Measurements from ENCODE around the gene CLEC3A. TPM values are rescaled to one million over a fixed set of nuclear protein-coding genes. Genes with fewer than 3 reads are reported as not detected.

CLEC3A gene, protein sequence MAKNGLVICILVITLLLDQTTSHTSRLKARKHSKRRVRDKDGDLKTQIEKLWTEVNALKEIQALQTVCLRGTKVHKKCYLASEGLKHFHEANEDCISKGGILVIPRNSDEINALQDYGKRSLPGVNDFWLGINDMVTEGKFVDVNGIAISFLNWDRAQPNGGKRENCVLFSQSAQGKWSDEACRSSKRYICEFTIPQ
- total RNA-seq (not detected in 2 replicates), polyA plus RNA-seq (not detected in 2 replicates), polyA minus RNA-seq (ENCODE audit: low replicate concordance) (not detected in 2 replicates)
- polyA plus RNA-seq (2012) = not detected in 2 replicates

DNA sequence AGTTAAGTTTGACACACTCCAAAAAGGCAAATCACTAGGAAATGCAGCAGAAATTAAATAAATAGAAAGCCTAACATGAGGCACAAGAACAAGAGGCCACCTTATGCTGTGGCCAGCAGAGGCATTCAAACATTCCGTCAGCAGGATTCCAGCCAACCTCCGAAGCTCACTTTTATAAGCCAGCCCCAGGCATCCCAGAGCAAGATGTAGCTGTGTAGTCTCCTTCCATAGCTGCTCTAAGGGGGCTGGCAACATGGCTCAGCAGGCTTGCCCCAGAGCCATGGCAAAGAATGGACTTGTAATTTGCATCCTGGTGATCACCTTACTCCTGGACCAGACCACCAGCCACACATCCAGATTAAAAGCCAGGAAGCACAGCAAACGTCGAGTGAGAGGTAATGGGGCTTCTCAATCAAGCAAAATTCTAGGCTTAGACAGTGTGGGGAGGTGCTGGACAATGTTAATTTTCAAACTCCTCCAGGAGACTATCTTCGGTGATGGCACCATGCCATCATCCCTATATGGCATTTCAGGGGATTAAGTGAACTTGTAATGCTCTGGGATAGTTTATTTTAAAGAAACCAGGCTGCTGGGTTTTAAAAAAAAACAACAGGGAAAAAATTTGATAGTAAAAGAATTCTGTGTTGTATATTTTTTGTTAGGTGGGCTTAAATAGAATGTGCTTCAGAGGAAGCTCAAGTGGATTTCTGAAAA, at the start of gene CLEC3A:
Gene CLEC3A, plus strand, starts transcription at position 202 of the 714 bp plus-strand sequence. Its CDS starts 79 bp downstream, at position 281.
- Histone ChIP-seq H3K4me2 (ENCODE audit: extremely low read depth, insufficient read depth, low read length) (no peak within 1 kb of the TSS), H3K27me3 (ENCODE audit: control insufficient read depth, insufficient read depth, low read length) (no peaks in the 10 kb centered on the region), H3K9ac (ENCODE audit: insufficient read depth, low read length) (no peak within 1 kb of the TSS), H3K79me2 (ENCODE audit: control insufficient read depth, insufficient read depth, low read length) (no peaks in the 10 kb centered on the region), H3K4me3 (replicated peaks in 1 of 4; ENCODE audit: control extremely low read depth in 1 of 4, insufficient read depth in 1 of 4, low read depth in 3 of 4, low read length in 4 of 4) (no peak within 1 kb of the TSS), H3K9me3 (ENCODE audit: control insufficient read depth, insufficient read depth, low read depth, low read length) (no peaks in the 10 kb centered on the region), H3K36me3 (ENCODE audit: control insufficient read depth, insufficient read depth, low read length) (no peaks in the 10 kb centered on the region), H3K27ac (ENCODE audit: insufficient read depth, low read length) (no peak within 1 kb of the TSS), H4K20me1 (ENCODE audit: control insufficient read depth, extremely low read depth, insufficient read depth, low read length) (no peaks in the 10 kb centered on the region), H2AFZ (ENCODE audit: low read length) (no peak within 1 kb of the TSS), H3K4me1 (ENCODE audit: control insufficient read depth, extremely low read depth, insufficient read depth, low read length) (no peaks in the 10 kb centered on the region)
- DNase-seq (ENCODE audit: low read depth in 2 of 2) = peak in 1 of 2 donors; percentile 5
- TF ChIP-seq, protein P1, sequence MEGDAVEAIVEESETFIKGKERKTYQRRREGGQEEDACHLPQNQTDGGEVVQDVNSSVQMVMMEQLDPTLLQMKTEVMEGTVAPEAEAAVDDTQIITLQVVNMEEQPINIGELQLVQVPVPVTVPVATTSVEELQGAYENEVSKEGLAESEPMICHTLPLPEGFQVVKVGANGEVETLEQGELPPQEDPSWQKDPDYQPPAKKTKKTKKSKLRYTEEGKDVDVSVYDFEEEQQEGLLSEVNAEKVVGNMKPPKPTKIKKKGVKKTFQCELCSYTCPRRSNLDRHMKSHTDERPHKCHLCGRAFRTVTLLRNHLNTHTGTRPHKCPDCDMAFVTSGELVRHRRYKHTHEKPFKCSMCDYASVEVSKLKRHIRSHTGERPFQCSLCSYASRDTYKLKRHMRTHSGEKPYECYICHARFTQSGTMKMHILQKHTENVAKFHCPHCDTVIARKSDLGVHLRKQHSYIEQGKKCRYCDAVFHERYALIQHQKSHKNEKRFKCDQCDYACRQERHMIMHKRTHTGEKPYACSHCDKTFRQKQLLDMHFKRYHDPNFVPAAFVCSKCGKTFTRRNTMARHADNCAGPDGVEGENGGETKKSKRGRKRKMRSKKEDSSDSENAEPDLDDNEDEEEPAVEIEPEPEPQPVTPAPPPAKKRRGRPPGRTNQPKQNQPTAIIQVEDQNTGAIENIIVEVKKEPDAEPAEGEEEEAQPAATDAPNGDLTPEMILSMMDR (conservative IDR thresholded peaks at IDR 0.05 in 1 of 2, IDR thresholded peaks at IDR 0.05 in 1 of 2; ENCODE audit: low read depth in 1 of 2, low read length in 2 of 2) = no peak

DNA sequence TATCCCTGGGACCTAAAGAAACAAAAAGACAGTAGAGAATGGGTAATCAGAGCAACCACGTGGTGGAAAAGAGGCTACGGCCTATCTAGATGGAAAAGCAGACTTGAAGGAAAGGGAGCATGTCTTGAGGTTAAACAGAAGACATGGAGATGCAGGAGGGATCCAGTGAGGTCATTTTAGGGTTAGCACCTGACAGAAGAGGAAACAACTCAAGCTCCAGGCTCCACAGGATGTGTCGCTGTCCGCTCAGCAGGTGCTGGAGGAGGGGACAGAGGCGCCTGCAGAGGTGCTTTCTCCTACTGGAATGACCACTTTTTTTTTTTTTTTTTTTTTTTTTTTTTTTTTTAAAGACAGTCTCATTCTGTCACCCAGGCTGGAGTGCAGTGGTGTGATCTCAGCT, 47.5 kb upstream of the CLEC3A start:
- Histone ChIP-seq H2AFZ (ENCODE audit: low read length) (no peak overlapping the region), H3K79me2 (ENCODE audit: control insufficient read depth, insufficient read depth, low read length) (no peaks in the 10 kb centered on the region), H3K27me3 (ENCODE audit: control insufficient read depth, insufficient read depth, low read length) (no peaks in the 10 kb centered on the region), H3K27ac (ENCODE audit: insufficient read depth, low read length) (no peak overlapping the region), H3K4me3 (replicated peaks in 1 of 4; ENCODE audit: control extremely low read depth in 1 of 4, insufficient read depth in 1 of 4, low read depth in 3 of 4, low read length in 4 of 4) (no peak overlapping the region), H4K20me1 (ENCODE audit: control insufficient read depth, extremely low read depth, insufficient read depth, low read length) (no peaks in the 10 kb centered on the region), H3K4me1 (ENCODE audit: control insufficient read depth, extremely low read depth, insufficient read depth, low read length) (no peaks in the 10 kb centered on the region), H3K9ac (ENCODE audit: insufficient read depth, low read length) (no peak overlapping the region), H3K9me3 (ENCODE audit: control insufficient read depth, insufficient read depth, low read depth, low read length) (no peaks in the 10 kb centered on the region), H3K36me3 (ENCODE audit: control insufficient read depth, insufficient read depth, low read length) (no peaks in the 10 kb centered on the region), H3K4me2 (ENCODE audit: extremely low read depth, insufficient read depth, low read length) (no peak overlapping the region)
- TF ChIP-seq, protein P1 (conservative IDR thresholded peaks at IDR 0.05 in 1 of 2, IDR thresholded peaks at IDR 0.05 in 1 of 2; ENCODE audit: low read depth in 1 of 2, low read length in 2 of 2) = no peak
- DNase-seq (ENCODE audit: low read depth in 2 of 2) = peak in 1 of 2 donors; percentile 6

DNA sequence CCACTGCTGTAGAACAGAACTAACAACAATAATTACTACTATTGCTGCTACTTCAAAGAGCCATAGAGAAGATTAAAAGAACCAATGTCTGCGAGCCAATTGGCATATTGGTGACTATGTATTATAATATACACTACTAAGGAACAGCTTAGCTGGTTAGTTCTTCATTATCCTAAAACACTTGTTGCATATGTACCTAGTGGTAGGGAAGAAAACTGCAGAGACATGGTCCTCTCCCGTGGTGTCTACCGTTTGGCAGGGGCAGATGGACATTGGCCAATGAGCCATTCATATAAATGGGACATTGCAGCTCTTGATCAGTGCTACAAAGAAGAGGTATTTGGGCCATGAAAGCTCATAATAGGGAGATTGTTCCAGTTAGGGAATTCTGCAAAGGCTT, 46.4 kb upstream of the CLEC3A start:
- Histone ChIP-seq H3K27me3 (ENCODE audit: control insufficient read depth, insufficient read depth, low read length) (no peaks in the 10 kb centered on the region), H3K9me3 (ENCODE audit: control insufficient read depth, insufficient read depth, low read depth, low read length) (no peaks in the 10 kb centered on the region), H3K4me3 (replicated peaks in 1 of 4; ENCODE audit: control extremely low read depth in 1 of 4, insufficient read depth in 1 of 4, low read depth in 3 of 4, low read length in 4 of 4) (no peak overlapping the region), H3K36me3 (ENCODE audit: control insufficient read depth, insufficient read depth, low read length) (no peaks in the 10 kb centered on the region), H2AFZ (ENCODE audit: low read length) (no peak overlapping the region), H3K27ac (ENCODE audit: insufficient read depth, low read length) (no peak overlapping the region), H3K4me2 (ENCODE audit: extremely low read depth, insufficient read depth, low read length) (no peak overlapping the region), H3K4me1 (ENCODE audit: control insufficient read depth, extremely low read depth, insufficient read depth, low read length) (no peaks in the 10 kb centered on the region), H3K79me2 (ENCODE audit: control insufficient read depth, insufficient read depth, low read length) (no peaks in the 10 kb centered on the region), H4K20me1 (ENCODE audit: control insufficient read depth, extremely low read depth, insufficient read depth, low read length) (no peaks in the 10 kb centered on the region), H3K9ac (ENCODE audit: insufficient read depth, low read length) (no peak overlapping the region)
- TF ChIP-seq, protein P1 (conservative IDR thresholded peaks at IDR 0.05 in 1 of 2, IDR thresholded peaks at IDR 0.05 in 1 of 2; ENCODE audit: low read depth in 1 of 2, low read length in 2 of 2) = no peak
- no peak for TF ChIP-seq EZH2 (IDR thresholded peaks at IDR 0.05; ENCODE audit: low read length, missing control alignments)
- no peak for DNase-seq (ENCODE audit: low read depth in 2 of 2)

All from fibroblast of lung (primary cell).